Heart left ventricle (tissue), 13 donors: ENCODE results near the gene KRT73.

Experiments
- CTCF ChIP-seq, 12 donors: fragments of 200-600 bp; sonication (generic) in 4 of 12; IDR thresholded peaks; one replicate each; pipeline versions ENCODE4 v1.5.0 to v1.8.0; 2018 to 2022; ENCODE audit warnings: antibody characterized with exemption in 12 of 12, mild to moderate bottlenecking in 5 of 12
- POLR2A ChIP-seq, 2 donors: fragments of 450-650 bp; IDR thresholded peaks; one replicate each; pipeline ENCODE4 v1.6.1; 2017; ENCODE audit warnings: antibody characterized with exemption in 2 of 2, mild to moderate bottlenecking in 2 of 2, moderate library complexity in 2 of 2
- donor health status: ischemic (EF 13 %, LVEDD 7.1; RV severe dilation, severe dysfunction).
- donor health status: DM: no; HTN: yes; CAD: no.
- donor health status: DM: no; HTN: no; CAD: no.
- donor health status: ischemic (EF 25% LVEDD 6.9; RV normal size, moderate dysfunction).
- donor health status: ischemic (EF 25% LVEDD 5.7; RV mildly dilated, moderate dysfunction).
- donor health status: ischemic (EF 35%, LVEDD 5.7; RV mildly dilated, moderate dysfunction).
- donor health status: nonischemic (EF 11% LVEDD 7.7; RV severe dilation, severe dysfunction).
- donor health status: DM: yes; HTN: yes; CAD: no.
- donor health status: PGD.
- donor health status: ischemic (EF 29% LVEDD 5.4; RV normal size, mild dysfunction).
- donor health status: nonischemic (EF 23%, LVEDD 6.1; RV moderate dilation, normal function).

DNA sequence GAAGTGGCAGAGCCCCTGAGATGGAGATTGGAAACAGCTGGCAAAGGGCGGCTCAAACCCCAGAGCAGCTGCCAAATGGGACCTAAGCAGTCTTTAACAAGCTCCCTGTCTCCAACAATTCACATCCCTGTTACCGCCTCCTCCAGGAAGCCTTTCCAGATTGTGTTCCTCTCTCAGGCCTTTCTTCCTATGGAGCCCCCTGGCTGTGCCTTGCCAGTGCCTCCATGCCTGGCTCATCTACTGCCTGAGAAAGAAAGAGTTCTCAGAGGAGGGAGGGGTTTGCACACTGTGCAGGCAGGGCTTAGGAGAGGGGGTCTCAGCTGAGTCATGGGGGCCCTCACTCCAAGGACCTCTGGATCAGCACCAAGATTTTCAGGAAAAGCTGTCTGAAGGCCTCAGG is 35.9 kb downstream of the KRT73 start:
- no peak for TF ChIP-seq POLR2A (IDR thresholded peaks at IDR 0.05)
- no peak for TF ChIP-seq CTCF (IDR thresholded peaks at IDR 0.05)
